RWPE1 (cell line): ENCODE measurements around the gene RECQL5.

ENCODE experiments used
- CTCF ChIA-PET: fragments of 350-600 bp; sonication (Branson Sonifier 250); formaldehyde crosslinking; extraction: SDS; loops from one replicate; lab custom pipeline; 2021; lab: Yijun Ruan, JAX
- POLR2A ChIA-PET: fragments of 400-600 bp; formaldehyde crosslinking; extraction: SDS; loops from one replicate; lab custom pipeline; 2020; ENCODE audit warnings: antibody characterized with exemption; ENCODE audit not compliant: low non-redundant PET; lab: Yijun Ruan, JAX
- DNase-seq: peaks from one replicate; pipeline ENCODE4 v3.0.0; 2012; ENCODE audit warnings: low spot score
- H3K27ac ChIP-seq: fragments of 450-650 bp; 2 replicates; pipeline ENCODE4 v1.5.1; 2017
- CTCF ChIP-seq: fragments of 450-650 bp; conservative IDR thresholded peaks from 2 replicates; pipeline ENCODE4 v1.5.1; 2017; ENCODE audit warnings: low read depth, mild to moderate bottlenecking

Gene RECQL5

GRCh38 chr17:75662511-75662910, 4.4 kb downstream of the RECQL5 start:
- ChIA-PET CTCF (interaction anchor here (0.6 to 0.9 kb wide), 2 partner anchors 28 to 193 kb away, joined by 3 to 4 read pairs; partner anchors contain the start of gene WBP2), POLR2A (interaction anchor here (0.5 kb wide), 1 partner anchor 253 kb away, joined by 9 read pairs; no protein-coding TSS in a partner anchor)
- no peak for TF ChIP-seq CTCF
- DNase-seq = no peak
- no peak overlapping the region for H3K27ac ChIP-seq

GRCh38 chr17:75661531-75661930, 5.4 kb downstream of the RECQL5 start:
- CTCF ChIA-PET = interaction anchor here (1.1 to 1.2 kb wide), 2 partner anchors 28 kb away, joined by 6 to 12 read pairs; partner anchors contain the start of gene SMIM5
- H3K27ac ChIP-seq = no peak overlapping the region
- DNase-seq = no peak
- POLR2A ChIA-PET = no interaction called here
- TF ChIP-seq CTCF = no peak

- no peak for DNase-seq
- no peak overlapping the region for H3K27ac ChIP-seq
- CTCF ChIA-PET = interaction anchor here (0.7 to 1.8 kb wide), 3 partner anchors 11 to 25 kb away, joined by 3 to 16 read pairs (median 6); partner anchors contain the start of gene SMIM5
- no peak for TF ChIP-seq CTCF
- POLR2A ChIA-PET = no interaction called here
Observed at GRCh38 chr17:75658237-75658636, 8.7 kb downstream of the RECQL5 start.

GRCh38 chr17:75654176-75654575, 12.8 kb downstream of the RECQL5 start:
- CTCF ChIA-PET = interaction anchor here (0.5 to 7.1 kb wide), 13 partner anchors 8 to 292 kb away, joined by 3 to 54 read pairs (median 3); partner anchors contain the start of genes RECQL5, SAP30BP and SMIM5
- no peak for DNase-seq
- POLR2A ChIA-PET = no interaction called here
- TF ChIP-seq CTCF = peak; percentile 16; the same call in 1 of the 2 replicates
- no peak overlapping the region for H3K27ac ChIP-seq

GRCh38 chr17:75652934-75653549, 13.9 kb downstream of the RECQL5 start:
- ChIA-PET POLR2A (interaction anchor here (0.6 to 0.9 kb wide), 2 partner anchors 20 to 382 kb away, joined by 3 read pairs; partner anchors contain the start of gene SMIM5), CTCF (interaction anchor here (0.5 to 7.1 kb wide), 5 partner anchors 15 to 252 kb away, joined by 3 to 54 read pairs (median 4); partner anchors contain the start of genes MRPL38 and SMIM5)
- peak; percentile 79 for TF ChIP-seq CTCF
- DNase-seq = peak; percentile 26
- peak overlapping the region; percentile 10; the same call in 1 of the 2 replicates for H3K27ac ChIP-seq

GRCh38 chr17:75652341-75652740, 14.6 kb downstream of the RECQL5 start:
- ChIA-PET CTCF (interaction anchor here (0.6 to 7.1 kb wide), 3 partner anchors 14 to 316 kb away, joined by 3 to 54 read pairs (median 5); partner anchors contain the start of gene SMIM5), POLR2A (no interaction called here)
- peak overlapping the region; percentile 10; the same call in 1 of the 2 replicates for H3K27ac ChIP-seq
- no peak for TF ChIP-seq CTCF
- DNase-seq = no peak
